SK-N-SH treated with all-trans-retinoic acid at 6 μM for 48 hours (cell line): ENCODE measurements around the gene CEP128.

ENCODE experiments used
- ATAC-seq: fragments of 200-7000 bp; cut with Tn5 transposase; 3 replicates; pipeline ENCODE4 v1.9.1; 2020; ENCODE audit warnings: mild to moderate bottlenecking, moderate library complexity
- ARNTL ChIP-seq: fragments of 450-650 bp; formaldehyde crosslinking; IDR thresholded peaks from 2 replicates; pipeline ENCODE4 v1.5.0; 2020; ENCODE audit warnings: low read depth, mild to moderate bottlenecking, moderate library complexity, borderline replicate concordance
- BACH2 ChIP-seq: fragments of 250-450 bp; sonication (Bioruptor Pico); IDR thresholded peaks from 2 replicates; pipeline ENCODE4 v1.9.0; 2021; ENCODE audit warnings: mild to moderate bottlenecking, borderline replicate concordance
- CSDC2 ChIP-seq: fragments of 250-450 bp; sonication (Bioruptor Pico); IDR thresholded peaks from 2 replicates; pipeline ENCODE4 v1.5.0; 2020; ENCODE audit warnings: mild to moderate bottlenecking, moderate library complexity
- ESRRG ChIP-seq: fragments of 250-450 bp; sonication (Bioruptor Pico); IDR thresholded peaks from 2 replicates; pipeline ENCODE4 v1.6.1; 2021; ENCODE audit warnings: mild to moderate bottlenecking
- GLIS3 ChIP-seq: fragments of 250-450 bp; sonication (Bioruptor Pico); IDR thresholded peaks from 2 replicates; pipeline ENCODE4 v1.5.0; 2020; ENCODE audit warnings: mild to moderate bottlenecking, moderate library complexity
- ISL1 ChIP-seq: fragments of 250-450 bp; sonication (Bioruptor Pico); IDR thresholded peaks from 2 replicates; pipeline ENCODE4 v2.1.2; 2022; ENCODE audit warnings: mild to moderate bottlenecking, moderate library complexity
- PPARA ChIP-seq: fragments of 250-450 bp; sonication (Bioruptor Pico); IDR thresholded peaks from 2 replicates; pipeline ENCODE4 v1.5.0; 2020; ENCODE audit warnings: mild to moderate bottlenecking, borderline replicate concordance
- RARB ChIP-seq: fragments of 250-450 bp; sonication (Bioruptor Pico); IDR thresholded peaks from 2 replicates; pipeline ENCODE4 v1.8.0; 2021; ENCODE audit warnings: mild to moderate bottlenecking, moderate library complexity
- SNAI2 ChIP-seq: fragments of 250-450 bp; sonication (Bioruptor Pico); IDR thresholded peaks from 2 replicates; pipeline ENCODE4 v1.5.0; 2020; ENCODE audit warnings: mild to moderate bottlenecking, moderate library complexity
- TCF4 ChIP-seq: fragments of 250-450 bp; sonication (Bioruptor Pico); IDR thresholded peaks from 2 replicates; pipeline ENCODE4 v1.8.0; 2021; ENCODE audit warnings: mild to moderate bottlenecking, moderate library complexity, borderline replicate concordance
- TOX ChIP-seq: fragments of 250-450 bp; sonication (Bioruptor Pico); IDR thresholded peaks from 2 replicates; pipeline ENCODE4 v1.8.0; 2021; ENCODE audit warnings: mild to moderate bottlenecking, moderate library complexity, borderline replicate concordance
- ZC3H10 ChIP-seq: fragments of 250-450 bp; sonication (Bioruptor Pico); IDR thresholded peaks from 2 replicates; pipeline ENCODE4 v1.5.1; 2021; ENCODE audit warnings: mild to moderate bottlenecking, moderate library complexity
- ZFP3 ChIP-seq: fragments of 250-450 bp; sonication (Bioruptor Pico); IDR thresholded peaks from 2 replicates; pipeline ENCODE4 v1.5.0; 2020; ENCODE audit warnings: mild to moderate bottlenecking, moderate library complexity
- ZFP30 ChIP-seq: fragments of 450-650 bp; formaldehyde crosslinking; IDR thresholded peaks from 2 replicates; pipeline ENCODE4 v1.5.0; 2022; ENCODE audit warnings: mild to moderate bottlenecking, moderate library complexity
- ZNF565 ChIP-seq: fragments of 450-650 bp; formaldehyde crosslinking; conservative IDR thresholded peaks from 2 replicates; pipeline ENCODE4 v1.5.0; 2020; ENCODE audit warnings: low read depth, mild to moderate bottlenecking, moderate library complexity
- ZNF70 ChIP-seq: fragments of 450-650 bp; formaldehyde crosslinking; IDR thresholded peaks from 2 replicates; pipeline ENCODE4 v1.5.0; 2020; ENCODE audit warnings: mild to moderate bottlenecking, moderate library complexity
- TF ChIP-seq, protein P1 (sequence below): fragments of 250-450 bp; sonication (Bioruptor Pico); IDR thresholded peaks from 2 replicates; pipeline ENCODE4 v1.5.0; 2020; ENCODE audit warnings: mild to moderate bottlenecking, moderate library complexity
- TF ChIP-seq, protein P2 (sequence below): fragments of 250-450 bp; sonication (Bioruptor Pico); IDR thresholded peaks from 2 replicates; pipeline ENCODE4 v1.8.0; 2021; ENCODE audit warnings: low read depth, mild to moderate bottlenecking, moderate library complexity, borderline replicate concordance
- TF ChIP-seq, protein P3 (sequence below): fragments of 250-450 bp; sonication (Bioruptor Pico); IDR thresholded peaks from 2 replicates; pipeline ENCODE4 v1.5.1; 2021; ENCODE audit warnings: mild to moderate bottlenecking, moderate library complexity
- TF ChIP-seq, protein P4 (sequence below): fragments of 250-450 bp; sonication (Bioruptor Pico); IDR thresholded peaks from 2 replicates; pipeline ENCODE4 v1.5.1; 2020; ENCODE audit warnings: low read depth, mild to moderate bottlenecking, moderate library complexity

The CEP128 gene

DNA sequence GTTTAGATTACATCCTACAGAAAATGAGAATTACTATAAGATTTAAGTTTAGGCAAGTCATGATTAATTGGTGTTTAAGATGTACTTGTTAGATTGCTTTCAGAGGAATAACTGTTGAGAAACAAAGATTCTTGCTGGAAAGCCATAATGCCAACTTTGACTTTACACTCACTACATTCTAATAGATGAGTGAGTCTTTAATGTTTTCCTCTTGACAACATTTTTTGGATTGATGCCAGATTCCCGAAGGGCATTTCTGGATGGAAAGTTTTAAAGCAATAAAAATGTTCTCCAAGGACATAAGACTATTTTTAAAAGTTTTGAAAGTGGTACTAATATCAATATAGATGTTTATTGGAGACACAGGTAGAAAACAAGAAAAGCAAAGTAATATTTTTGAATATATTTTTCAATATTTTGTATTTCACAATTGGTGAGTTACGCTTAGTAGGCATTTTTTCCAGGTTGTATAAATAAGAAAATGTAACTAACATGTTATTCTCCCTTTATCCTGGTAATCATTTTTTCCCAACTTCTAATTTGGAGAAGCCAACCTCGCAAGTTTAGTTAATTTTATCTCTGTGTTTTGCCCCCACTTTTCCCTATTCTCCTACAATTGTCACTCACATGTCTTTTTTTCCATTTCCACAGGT is 307.3 kb downstream of the CEP128 start:
- ATAC-seq: no peak
- TF ChIP-seq SNAI2 (CRISPR knock-in tag) (no peak), ZNF70 (no peak), BACH2 (CRISPR knock-in tag) (no peak), ZFP30 (CRISPR knock-in tag) (no peak), PPARA (CRISPR knock-in tag) (no peak), CSDC2 (CRISPR knock-in tag) (no peak), GLIS3 (CRISPR knock-in tag) (no peak), ZNF565 (no peak), TOX (CRISPR knock-in tag) (no peak)
- TF ChIP-seq, protein P1, sequence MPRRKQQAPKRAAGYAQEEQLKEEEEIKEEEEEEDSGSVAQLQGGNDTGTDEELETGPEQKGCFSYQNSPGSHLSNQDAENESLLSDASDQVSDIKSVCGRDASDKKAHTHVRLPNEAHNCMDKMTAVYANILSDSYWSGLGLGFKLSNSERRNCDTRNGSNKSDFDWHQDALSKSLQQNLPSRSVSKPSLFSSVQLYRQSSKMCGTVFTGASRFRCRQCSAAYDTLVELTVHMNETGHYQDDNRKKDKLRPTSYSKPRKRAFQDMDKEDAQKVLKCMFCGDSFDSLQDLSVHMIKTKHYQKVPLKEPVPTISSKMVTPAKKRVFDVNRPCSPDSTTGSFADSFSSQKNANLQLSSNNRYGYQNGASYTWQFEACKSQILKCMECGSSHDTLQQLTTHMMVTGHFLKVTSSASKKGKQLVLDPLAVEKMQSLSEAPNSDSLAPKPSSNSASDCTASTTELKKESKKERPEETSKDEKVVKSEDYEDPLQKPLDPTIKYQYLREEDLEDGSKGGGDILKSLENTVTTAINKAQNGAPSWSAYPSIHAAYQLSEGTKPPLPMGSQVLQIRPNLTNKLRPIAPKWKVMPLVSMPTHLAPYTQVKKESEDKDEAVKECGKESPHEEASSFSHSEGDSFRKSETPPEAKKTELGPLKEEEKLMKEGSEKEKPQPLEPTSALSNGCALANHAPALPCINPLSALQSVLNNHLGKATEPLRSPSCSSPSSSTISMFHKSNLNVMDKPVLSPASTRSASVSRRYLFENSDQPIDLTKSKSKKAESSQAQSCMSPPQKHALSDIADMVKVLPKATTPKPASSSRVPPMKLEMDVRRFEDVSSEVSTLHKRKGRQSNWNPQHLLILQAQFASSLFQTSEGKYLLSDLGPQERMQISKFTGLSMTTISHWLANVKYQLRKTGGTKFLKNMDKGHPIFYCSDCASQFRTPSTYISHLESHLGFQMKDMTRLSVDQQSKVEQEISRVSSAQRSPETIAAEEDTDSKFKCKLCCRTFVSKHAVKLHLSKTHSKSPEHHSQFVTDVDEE: no peak
- TF ChIP-seq, protein P2, sequence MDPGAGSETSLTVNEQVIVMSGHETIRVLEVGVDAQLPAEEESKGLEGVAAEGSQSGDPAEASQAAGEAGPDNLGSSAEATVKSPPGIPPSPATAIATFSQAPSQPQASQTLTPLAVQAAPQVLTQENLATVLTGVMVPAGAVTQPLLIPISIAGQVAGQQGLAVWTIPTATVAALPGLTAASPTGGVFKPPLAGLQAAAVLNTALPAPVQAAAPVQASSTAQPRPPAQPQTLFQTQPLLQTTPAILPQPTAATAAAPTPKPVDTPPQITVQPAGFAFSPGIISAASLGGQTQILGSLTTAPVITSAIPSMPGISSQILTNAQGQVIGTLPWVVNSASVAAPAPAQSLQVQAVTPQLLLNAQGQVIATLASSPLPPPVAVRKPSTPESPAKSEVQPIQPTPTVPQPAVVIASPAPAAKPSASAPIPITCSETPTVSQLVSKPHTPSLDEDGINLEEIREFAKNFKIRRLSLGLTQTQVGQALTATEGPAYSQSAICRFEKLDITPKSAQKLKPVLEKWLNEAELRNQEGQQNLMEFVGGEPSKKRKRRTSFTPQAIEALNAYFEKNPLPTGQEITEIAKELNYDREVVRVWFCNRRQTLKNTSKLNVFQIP (CRISPR knock-in tag): no peak

DNA sequence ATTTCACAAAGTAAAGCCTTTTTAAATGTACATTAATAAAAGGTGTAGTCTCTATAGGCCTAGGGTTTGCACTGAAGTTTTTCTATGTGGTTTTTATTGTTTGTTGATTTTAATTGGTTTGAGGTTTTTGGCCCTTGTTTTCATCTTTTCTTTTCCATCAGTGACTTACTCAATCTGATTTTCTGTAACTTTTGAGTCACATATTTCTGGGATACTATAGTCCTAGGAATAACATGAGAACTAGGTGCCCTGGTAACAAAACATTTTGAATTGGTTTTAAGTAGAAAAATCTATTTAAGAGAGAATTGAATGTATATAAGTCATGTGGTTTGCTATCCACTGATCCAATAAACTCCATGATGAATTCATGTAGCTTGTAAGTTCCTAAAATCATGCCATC is 311.9 kb downstream of the CEP128 start:
- no peak for ATAC-seq

DNA sequence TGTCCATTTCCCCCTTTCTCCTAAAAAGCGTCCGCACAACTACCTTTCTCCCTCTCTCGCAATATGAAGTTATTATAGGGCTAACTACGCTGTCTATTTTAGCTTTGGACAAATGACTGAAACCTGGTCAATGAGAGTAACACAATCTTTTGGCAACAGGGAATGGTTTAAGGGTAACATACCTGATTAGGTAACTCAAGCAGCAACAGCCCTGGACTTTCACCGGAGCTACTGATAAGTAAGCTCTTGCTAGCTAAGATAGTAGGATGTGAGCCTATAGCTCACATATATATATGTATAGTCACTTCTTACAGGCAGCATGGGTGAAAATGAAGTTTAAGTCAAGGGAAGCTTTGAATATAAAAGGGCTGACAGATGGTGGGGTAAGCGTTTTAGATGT is 313.0 kb downstream of the CEP128 start:
- no peak for ATAC-seq
- TF ChIP-seq CSDC2 (CRISPR knock-in tag) (no peak), ZC3H10 (no peak), ZFP30 (CRISPR knock-in tag) (no peak), ISL1 (no peak), ESRRG (CRISPR knock-in tag) (no peak), ARNTL (CRISPR knock-in tag) (no peak), RARB (CRISPR knock-in tag) (no peak), ZFP3 (CRISPR knock-in tag) (no peak), ZNF565 (no peak), TCF4 (CRISPR knock-in tag) (no peak), TOX (CRISPR knock-in tag) (no peak)
- TF ChIP-seq, protein P3, sequence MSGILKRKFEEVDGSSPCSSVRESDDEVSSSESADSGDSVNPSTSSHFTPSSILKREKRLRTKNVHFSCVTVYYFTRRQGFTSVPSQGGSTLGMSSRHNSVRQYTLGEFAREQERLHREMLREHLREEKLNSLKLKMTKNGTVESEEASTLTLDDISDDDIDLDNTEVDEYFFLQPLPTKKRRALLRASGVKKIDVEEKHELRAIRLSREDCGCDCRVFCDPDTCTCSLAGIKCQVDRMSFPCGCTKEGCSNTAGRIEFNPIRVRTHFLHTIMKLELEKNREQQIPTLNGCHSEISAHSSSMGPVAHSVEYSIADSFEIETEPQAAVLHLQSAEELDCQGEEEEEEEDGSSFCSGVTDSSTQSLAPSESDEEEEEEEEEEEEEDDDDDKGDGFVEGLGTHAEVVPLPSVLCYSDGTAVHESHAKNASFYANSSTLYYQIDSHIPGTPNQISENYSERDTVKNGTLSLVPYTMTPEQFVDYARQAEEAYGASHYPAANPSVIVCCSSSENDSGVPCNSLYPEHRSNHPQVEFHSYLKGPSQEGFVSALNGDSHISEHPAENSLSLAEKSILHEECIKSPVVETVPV (CRISPR knock-in tag): no peak
- TF ChIP-seq, protein P4, sequence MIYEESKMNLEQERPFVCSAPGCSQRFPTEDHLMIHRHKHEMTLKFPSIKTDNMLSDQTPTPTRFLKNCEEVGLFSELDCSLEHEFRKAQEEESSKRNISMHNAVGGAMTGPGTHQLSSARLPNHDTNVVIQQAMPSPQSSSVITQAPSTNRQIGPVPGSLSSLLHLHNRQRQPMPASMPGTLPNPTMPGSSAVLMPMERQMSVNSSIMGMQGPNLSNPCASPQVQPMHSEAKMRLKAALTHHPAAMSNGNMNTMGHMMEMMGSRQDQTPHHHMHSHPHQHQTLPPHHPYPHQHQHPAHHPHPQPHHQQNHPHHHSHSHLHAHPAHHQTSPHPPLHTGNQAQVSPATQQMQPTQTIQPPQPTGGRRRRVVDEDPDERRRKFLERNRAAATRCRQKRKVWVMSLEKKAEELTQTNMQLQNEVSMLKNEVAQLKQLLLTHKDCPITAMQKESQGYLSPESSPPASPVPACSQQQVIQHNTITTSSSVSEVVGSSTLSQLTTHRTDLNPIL: no peak
- TF ChIP-seq, protein P1: no peak

More for the DNA sequence above, 311.9 kb downstream of the CEP128 start:
- TF ChIP-seq, protein P1: no peak
- no peak for TF ChIP-seq ESRRG (CRISPR knock-in tag)
- no peak for TF ChIP-seq ZC3H10
- TF ChIP-seq TCF4 (CRISPR knock-in tag): no peak
- TF ChIP-seq ZFP3 (CRISPR knock-in tag): no peak
- no peak for TF ChIP-seq BACH2 (CRISPR knock-in tag)
- no peak for TF ChIP-seq GLIS3 (CRISPR knock-in tag)
